Amniotic stem cell (primary cell): Measurements from ENCODE around the gene BCKDK.
"Not testable (repeated sequence)": the region's sequence is repeated elsewhere in the genome, so short reads cannot be mapped to it uniquely, and the experiment has no call there.

Source experiments
- DNase-seq: peaks from one replicate; lab custom pipeline; 2025; lab: John Stamatoyannopoulos, UW

The BCKDK gene

GRCh38 chr16:31099860-31100638 is 8.1 kb upstream of the BCKDK start:
- DNase-seq: no peak

DNA sequence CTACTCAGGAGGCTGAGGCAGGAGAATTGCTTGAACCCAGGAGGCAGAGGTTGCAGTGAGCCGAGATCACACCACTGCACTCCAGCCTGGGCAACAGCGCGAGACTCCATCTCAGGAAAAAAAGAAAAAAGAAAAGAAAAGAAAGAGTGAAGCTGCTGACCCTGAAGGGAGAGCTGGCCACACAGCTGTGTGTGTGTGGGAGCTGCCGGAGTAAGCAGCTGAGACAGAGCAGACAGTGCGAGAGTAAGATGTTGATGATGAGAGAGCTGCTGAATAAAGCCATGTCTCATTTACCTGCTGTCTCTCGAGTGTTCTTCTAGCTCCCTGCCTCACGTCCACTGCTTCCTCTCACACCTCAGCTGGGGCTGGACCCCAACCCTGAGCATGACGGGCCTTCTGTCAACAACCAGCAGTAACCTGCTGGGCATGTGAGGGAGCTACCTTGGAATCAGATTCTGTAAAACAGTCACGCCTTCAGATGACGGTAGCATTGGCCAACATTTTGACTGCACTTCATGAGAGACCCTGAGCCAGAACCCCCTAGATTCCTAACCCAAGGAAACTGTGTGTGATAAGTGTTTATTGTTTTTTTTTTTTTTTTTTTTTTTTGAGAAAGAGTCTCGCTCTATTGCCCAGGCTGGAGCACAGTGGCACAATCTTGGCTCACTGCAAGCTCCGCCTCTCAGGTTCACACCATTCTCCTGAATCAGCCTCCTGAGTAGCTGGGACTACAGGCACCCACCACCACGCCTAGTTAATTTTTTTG is 7.1 kb upstream of the BCKDK start:
- not testable (repeated sequence) for DNase-seq

DNA sequence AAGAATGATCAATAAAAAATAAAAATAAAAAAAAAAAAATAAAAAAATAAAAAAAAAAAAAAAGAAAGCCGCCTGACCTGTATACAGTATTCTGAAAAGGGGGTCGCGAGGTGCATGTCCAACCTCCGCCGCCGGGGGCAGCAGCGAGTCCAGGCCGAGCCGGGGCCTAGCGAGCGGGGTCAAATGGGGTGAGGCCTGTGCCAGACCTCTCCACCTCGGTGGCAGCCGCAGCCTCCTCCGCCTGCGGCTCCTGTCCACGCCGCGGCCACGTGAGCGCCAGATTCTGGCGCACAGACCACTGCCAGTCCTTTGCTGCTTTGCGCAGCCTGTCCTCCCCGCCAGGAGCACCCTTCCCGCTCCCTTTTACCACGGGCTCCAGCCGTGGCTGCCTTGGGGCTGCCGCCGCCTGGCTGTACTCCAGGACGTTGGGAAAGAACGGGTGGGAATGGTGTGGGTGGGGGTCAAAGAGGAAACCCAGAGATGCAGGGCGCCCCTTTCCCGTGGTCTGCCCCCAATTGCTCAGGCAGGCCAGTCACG is 2.4 kb upstream of the BCKDK start:
- DNase-seq: no peak

- DNase-seq: no peak
Measured at GRCh38 chr16:31106509-31107464, 1.4 kb upstream of the BCKDK start.

DNA sequence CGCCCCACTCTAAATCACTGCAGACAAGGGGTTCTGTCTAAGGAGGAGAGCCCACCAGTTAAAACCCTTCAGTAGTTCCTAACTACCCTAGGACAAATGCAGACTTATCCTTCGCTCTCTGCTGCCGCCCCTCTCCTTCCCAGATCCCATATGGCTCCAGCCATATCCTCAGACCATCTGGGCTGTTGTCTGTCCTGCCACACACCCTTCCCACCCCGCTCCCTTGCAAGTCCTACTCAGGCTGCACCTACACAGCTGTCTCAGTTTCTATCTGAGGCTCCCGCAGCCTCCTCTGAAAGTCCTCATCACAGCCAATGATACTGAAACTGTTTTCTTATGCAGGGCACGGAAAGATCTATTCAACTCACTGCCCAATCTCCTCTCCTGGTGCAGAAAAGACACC is 720 bp upstream of the BCKDK start:
- DNase-seq: no peak

- no peak for DNase-seq
Measured at GRCh38 chr16:31108794-31109558, 790 bp downstream of the BCKDK start.

DNA sequence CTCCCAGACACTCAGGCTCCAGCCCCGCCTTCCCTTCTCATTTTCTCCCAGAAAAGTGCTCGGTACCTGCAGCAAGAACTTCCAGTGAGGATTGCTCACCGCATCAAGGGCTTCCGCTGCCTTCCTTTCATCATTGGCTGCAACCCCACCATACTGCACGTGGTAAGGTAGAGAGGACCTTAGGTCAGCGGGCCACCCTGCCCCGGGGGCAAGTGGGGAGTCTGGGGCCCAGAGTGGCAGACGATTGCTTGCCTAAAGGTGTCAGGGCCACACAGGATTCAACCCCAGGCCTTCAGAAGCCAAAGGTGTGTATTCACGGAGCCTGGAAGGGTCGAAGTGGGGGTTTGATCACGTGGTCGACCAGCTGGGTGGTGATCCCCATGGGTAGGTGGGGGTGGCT is 1.4 kb downstream of the BCKDK start:
- DNase-seq: no peak

DNA sequence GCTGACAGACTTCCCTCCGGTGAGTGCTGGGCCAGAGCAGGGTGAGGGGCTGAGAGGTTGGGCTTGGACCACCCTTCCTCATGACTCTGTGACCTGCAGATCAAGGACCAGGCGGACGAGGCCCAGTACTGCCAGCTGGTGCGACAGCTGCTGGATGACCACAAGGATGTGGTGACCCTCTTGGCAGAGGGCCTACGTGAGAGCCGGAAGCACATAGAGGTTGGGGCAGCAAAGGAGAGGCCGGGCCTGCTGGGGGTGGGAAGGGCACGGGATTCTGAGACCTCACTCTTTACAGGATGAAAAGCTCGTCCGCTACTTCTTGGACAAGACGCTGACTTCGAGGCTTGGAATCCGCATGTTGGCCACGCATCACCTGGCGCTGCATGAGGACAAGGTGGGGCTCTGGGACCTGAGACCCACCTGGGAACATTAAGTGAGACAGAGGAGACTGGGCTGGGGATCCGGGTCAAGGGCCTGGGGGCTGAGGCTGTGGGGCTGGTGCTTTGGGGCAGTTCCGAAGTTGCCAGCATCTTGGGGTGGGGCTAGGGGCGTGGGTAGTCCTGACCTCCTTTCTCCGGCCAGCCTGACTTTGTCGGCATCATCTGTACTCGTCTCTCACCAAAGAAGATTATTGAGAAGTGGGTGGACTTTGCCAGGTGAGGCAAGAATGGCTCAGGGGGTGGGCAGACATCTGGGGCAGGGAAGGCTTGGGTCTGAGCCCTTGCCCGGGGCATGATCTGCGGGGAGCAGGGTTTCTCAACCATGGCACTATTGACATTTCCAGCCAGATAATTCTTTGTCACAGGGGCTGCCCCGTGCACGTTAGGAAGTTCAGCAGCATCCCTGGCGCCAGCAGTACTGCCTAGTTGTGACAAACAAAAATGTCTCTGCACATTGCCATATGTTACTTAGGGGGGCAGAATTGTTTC is 2.2 kb downstream of the BCKDK start:
- DNase-seq: no peak

- DNase-seq: no peak
Measured at GRCh38 chr16:31111881-31112466, 3.8 kb downstream of the BCKDK start.

DNA sequence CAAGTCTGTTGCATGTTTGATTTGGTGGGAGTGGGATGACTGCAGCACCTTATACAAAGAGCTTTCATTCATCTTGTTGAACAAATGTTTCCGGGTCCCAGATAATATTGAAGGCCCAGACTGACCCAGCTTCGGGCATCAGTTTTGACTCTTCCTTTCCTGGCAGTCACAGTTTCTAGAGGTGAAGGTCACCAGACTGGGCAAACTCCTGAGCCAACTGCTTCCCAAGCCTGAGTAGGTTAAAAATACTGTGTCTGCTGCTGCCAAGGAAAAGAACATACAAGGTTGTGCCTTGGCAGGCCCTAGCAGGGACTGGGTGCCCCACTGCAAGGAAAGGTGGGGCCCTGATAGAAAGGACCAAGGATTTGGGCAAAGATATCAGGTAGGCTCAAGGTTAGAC is 4.5 kb downstream of the BCKDK start:
- DNase-seq: no peak

GRCh38 chr16:31113121-31114120 is 5.2 kb downstream of the BCKDK start:
- no peak for DNase-seq

DNA sequence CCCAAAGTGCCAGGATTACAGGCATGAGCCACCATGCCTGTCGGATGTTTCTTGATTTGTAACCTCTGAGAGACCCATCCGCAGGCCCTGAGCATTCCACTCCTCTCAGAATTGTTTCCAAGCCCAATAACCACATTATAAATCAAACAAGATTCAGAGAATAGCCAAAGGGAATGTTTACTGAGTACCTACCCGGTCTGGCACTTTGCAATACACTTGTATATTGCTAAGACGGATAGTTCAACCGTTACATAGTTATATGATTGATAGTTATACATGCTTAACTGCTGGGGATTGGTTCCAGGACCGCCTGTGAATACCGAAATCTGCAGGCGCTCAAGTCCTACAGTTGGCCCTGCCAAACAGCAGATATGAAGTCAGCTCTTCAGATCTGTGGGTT is 6.3 kb downstream of the BCKDK start:
- DNase-seq: no peak

DNA sequence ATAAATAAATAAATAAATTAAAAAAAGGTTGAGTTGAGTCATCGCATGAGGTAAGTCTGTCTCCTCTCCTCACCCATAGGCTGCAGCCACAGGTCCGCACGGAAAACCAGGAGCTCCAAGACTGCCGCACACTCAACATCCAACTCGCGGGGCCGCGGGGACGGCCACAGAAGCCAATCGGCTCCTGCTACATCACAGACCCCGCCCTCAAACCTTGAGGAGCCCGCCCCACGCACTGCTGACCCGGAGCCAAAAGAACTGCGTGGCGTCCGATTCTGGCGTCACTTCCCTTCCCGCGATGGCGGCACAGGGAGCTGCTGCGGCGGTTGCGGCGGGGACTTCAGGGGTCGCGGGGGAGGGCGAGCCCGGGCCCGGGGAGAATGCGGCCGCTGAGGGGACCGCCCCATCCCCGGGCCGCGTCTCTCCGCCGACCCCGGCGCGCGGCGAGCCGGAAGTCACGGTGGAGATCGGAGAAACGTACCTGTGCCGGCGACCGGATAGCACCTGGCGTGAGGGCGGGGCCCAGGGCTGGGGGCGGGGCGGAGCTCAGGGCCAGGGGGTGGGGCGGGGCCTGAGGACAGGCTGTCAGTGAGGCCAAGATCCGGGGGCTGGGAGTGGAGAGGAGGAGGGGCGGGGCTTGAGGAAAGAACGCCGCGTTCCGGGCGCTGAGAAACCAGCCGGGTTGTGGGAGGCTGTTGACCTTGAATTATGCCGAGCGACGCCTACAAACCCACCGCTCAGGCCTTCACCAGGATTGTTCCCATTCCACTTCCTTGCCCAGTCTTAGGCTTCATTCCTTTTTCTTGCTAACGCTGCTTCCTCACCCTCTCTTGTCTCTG is 9.4 kb downstream of the BCKDK start, which contains the start of gene KAT8:
TSS of gene KAT8 (plus strand) at position 281 of the 839 bp plus-strand sequence. CDS start at position 299, 18 bp downstream.
- peak; percentile 99 for DNase-seq

DNA sequence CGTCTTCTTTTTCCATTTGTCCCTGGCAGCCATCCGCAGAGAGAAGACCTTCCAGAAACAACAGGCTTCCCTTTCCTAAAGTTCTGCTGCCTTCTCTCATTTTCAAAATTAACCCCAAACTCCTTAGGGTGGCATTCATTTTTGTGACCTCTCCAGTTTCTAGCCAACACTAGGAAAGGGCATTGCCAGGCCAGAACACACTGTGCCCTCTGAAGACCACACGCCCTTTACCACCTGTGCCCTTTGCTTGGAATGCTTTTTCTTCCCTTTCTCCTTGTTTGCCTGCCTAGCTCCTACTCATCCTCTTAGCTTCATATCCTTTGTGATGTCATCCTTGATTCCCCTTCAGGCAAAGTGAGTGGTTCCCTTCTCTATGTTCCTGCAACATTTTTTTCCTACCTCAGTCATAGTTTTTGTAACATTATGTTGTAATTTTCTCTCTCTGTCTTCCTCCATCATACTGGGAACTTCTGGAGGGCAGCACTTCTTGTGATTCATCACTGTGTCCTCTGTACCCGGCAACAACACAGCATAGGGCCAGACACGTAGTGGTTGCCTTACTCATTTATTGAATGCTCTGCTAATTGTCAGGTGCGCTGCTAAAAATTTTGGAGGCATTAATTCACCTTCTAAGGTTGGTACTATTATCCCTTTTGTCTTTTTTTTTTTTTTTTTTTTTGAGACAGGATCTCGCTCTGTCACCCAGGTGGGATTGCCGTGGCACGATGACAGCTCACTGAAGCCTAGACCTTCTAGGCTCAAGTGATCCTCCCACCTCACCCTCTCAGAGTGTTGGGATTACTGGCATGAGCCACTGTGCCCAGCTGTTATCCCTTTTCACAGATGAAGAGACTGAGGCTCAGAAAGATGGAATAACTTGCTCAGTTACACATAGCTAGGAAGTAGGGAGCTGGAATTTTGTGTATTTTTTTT is 10.3 kb downstream of the BCKDK start:
- DNase-seq: peak; percentile 44

DNA sequence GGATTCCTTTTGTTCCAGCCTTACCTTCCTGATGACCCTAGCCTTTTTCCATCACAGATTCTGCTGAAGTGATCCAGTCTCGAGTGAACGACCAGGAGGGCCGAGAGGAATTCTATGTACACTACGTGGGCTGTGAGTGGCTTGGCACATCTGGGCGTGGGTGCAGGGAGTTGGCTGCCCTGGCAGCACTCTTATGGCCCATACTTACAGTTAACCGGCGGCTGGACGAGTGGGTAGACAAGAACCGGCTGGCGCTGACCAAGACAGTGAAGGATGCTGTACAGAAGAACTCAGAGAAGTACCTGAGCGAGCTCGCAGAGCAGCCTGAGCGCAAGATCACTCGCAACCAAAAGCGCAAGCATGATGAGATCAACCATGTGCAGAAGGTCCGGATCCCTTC is 11.9 kb downstream of the BCKDK start:
- no peak for DNase-seq

DNA sequence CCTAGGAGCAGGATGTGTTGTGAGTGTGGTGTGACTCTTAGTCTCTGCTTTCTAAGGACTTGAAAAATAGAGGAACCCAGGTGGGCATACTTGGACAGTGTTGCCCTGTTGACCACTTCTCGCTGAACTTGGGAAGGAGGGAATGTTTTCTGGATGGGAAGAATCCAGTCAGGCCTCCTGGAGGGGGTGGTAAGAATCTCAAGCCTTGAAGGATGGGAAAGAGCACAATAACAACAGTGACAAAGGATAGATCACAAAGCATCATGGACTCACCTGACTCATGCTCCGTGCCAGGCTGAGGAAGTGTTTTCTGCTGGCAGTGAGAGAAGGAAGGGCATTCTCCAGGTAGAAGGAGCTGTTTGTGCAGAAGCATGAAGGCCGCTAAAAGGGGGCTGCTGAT is 17.7 kb downstream of the BCKDK start:
- DNase-seq: no peak
